ENCODE results near the gene CFAP126. TPM values are rescaled to one million over a fixed set of nuclear protein-coding genes. Genes with fewer than 3 reads are reported as not detected.
"Not testable (repeated sequence)": the region's sequence is repeated elsewhere in the genome, so short reads cannot be mapped to it uniquely, and the experiment has no call there.

Gene CFAP126
- total RNA-seq, 1 donor = not detected

DNA sequence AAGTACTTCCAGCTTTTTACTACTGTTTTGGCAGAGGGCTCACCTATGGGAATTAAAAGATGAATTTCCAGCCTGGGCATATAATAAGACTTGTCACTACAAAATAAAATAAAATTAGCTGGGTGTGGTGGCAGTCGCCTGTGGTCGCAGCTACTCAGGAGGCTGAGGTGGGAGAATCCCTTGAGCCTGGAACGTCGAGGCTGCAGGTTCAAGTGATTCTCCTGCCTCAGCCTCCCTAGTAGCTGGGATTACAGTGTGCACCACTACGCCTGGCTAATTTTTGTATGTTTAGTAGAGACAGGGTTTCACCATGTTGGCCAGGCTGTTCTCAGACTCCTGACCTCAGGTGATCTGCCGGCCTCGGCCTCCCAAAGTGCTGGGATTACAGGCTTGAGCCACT, 23.5 kb upstream of the CFAP126 start:
- not testable (repeated sequence) for H3K4me3 ChIP-seq (ENCODE audit: low read length); H3K9me3 ChIP-seq (ENCODE audit: low read depth, low read length); H3K27me3 ChIP-seq (ENCODE audit: insufficient read depth, low read length)
- peaks cover 20% of the 10 kb centered on the region for H3K4me1 ChIP-seq (ENCODE audit: insufficient read depth, low read length)

DNA sequence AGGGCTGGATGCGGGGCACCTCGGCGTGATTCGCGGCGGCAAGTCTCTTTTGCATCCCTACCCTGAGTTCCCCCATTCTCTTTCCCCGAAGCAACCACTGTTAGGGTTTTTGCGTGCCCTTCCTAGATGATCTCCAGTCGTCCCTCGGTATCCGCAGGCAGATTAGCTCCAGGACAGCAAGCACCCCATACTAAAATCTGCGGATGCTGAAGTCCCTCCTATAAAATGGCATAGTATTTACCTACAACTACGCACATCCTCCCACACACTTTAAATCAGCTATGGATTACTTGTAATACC, 22.8 kb upstream of the CFAP126 start:
- Histone ChIP-seq H3K4me1 (ENCODE audit: insufficient read depth, low read length) (peaks cover 21% of the 10 kb centered on the region), H3K27me3 (ENCODE audit: insufficient read depth, low read length) (no peaks in the 10 kb centered on the region), H3K4me3 (ENCODE audit: low read length) (peak overlapping the region; percentile 50), H3K9me3 (ENCODE audit: low read depth, low read length) (no peaks in the 10 kb centered on the region)

DNA sequence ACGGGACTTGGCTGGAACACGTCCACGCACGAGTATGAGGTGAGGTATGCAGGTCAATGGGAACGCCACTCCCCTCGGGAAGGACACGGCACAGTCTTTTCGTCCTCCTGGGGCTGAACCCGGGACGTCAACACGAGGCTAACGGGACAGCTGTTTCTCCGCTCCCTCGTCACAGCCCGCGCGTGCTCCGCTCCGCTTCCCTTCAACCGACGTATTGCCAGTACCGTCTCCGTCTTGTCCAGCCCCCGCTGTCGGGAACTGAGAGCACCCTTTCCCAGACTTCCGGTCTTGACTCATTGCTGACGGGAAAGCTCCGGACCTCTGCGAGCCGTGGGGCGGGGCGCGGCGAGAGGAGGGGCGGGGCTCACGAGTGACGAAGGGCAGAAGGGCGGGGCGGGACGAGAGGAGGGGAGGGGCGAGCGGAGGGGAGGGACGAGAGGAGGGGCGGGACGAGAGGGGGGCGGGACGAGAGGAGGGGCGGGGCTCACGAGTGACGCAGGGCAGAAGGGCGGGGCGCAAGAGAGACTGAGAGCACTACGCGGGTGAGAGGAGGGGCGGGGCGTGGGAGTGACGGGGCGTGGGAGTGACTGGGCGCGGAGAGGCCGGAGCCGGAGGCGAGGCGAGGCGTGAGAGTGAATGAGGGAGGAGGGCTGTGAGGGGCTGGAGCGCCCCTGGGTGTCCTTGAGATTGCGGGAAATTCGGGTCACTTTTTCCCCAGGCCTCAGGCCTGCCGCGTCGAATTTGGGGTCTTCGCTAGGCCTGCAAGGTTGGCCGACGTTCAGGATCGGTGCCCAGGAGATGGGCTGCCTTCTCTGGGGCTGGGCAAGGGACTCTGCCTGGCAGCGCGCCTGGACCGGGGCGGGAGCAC, 22.2 kb upstream of the CFAP126 start:
- no peaks in the 10 kb centered on the region for H3K27me3 ChIP-seq (ENCODE audit: insufficient read depth, low read length)
- H3K9me3 ChIP-seq (ENCODE audit: low read depth, low read length) = no peaks in the 10 kb centered on the region
- peak overlapping the region; percentile 50 for H3K4me3 ChIP-seq (ENCODE audit: low read length)
- peaks cover 21% of the 10 kb centered on the region for H3K4me1 ChIP-seq (ENCODE audit: insufficient read depth, low read length)

DNA sequence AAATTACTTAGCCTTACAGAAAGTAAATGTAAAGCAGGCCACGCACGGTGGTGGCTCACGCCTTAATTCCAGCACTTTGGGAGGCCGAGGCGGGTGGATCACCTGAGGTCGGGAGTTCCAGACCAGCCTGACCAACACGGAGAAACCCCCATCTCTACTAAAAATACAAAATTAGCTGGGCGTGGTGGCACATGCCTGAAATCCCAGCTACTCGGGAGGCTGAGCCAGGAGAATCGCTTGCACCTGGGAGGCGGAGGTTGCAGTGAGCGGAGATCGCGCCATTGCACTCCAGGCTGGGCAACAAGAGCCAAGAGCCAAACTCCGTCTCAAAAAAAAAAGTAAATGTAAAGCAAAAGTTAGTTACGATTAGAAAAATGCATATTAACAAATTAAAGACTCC, 21.5 kb upstream of the CFAP126 start:
- peaks cover 21% of the 10 kb centered on the region for H3K4me1 ChIP-seq (ENCODE audit: insufficient read depth, low read length)
- H3K4me3 ChIP-seq (ENCODE audit: low read length) = peak overlapping the region; percentile 50
- H3K27me3 ChIP-seq (ENCODE audit: insufficient read depth, low read length); H3K9me3 ChIP-seq (ENCODE audit: low read depth, low read length): not testable (repeated sequence)

DNA sequence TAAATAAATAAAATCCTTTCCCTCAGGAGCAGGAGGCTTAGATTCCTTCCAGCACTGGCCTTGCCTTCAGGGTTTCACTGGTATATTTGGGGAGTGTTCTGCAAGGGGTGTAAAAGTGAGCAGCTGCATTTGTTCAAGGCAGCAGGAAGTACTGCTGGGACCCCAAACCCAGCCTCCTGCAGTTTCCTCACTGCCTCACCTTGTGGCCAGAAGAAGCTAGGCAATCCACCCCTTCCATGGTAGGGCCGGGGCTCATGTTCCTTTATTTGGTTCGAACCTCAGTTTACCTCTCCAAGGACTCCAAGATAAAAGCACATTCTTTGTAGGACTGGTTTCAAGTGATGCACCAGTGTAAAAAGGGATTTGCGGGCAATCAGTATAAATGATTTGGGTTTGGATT, 21.0 kb upstream of the CFAP126 start:
- Histone ChIP-seq H3K4me3 (ENCODE audit: low read length) (no peak overlapping the region), H3K27me3 (ENCODE audit: insufficient read depth, low read length) (no peaks in the 10 kb centered on the region), H3K4me1 (ENCODE audit: insufficient read depth, low read length) (peaks cover 21% of the 10 kb centered on the region), H3K9me3 (ENCODE audit: low read depth, low read length) (no peaks in the 10 kb centered on the region)

DNA sequence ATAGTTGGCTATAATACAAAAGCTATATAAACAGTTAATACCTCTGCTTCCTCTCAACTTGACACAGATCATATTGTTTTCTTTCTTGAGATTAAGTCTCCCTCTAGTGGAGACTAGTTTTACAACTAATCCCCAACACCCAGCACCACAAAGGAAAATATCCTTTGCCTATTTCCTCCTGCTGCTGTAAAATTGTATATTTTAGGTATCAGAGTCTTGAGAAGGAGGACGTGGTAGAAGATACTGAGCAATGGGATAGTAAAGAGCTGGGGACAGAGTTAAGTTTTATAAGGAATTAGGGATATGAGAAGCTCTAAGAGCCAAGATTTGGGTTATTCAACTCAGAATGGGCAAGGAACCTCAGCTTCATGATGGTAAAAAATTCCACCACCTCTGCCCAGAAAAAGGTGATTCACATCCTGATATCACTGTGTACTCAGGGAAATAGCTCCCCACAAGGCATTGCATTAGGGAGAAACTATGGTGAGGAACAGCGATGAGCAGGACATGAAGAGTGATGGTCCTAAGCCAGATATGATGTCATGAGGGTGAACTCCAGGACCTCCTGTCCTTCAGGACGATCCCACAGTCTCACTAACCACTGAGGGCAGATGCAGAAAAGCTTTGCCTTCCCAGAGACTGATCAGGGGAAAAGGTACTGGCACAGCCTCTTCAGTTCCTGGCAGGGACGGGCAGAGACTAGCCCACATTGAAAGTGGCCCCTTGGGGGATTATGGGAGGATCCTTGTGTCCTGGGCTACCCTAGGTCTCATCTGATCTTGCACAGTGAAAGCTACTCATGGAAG, 14.7 kb upstream of the CFAP126 start:
- no peaks in the 10 kb centered on the region for H3K9me3 ChIP-seq (ENCODE audit: low read depth, low read length)
- H3K4me1 ChIP-seq (ENCODE audit: insufficient read depth, low read length) = peaks cover 8% of the 10 kb centered on the region
- H3K27me3 ChIP-seq (ENCODE audit: insufficient read depth, low read length) = no peaks in the 10 kb centered on the region
- no peak overlapping the region for H3K4me3 ChIP-seq (ENCODE audit: low read length)

DNA sequence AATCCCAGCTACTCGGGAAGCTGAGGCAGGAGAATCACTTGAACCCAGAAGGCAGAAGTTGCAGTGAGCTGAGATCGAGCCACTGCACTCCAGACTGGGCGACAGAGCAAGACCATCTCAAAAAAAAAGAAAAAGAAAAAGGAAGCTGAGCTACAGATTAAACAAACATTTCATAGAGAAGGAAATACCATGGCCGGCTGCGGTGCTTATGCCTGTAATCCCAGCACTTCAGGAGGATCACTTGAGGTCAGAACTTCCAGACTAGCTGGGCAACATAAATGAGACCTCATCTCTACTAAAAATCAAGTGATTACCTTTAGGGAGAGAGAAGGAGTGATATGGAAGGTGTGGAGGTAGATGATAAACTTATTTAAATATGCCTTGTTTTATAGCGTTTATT, 14.0 kb upstream of the CFAP126 start:
- no peaks in the 10 kb centered on the region for H3K9me3 ChIP-seq (ENCODE audit: low read depth, low read length)
- no peaks in the 10 kb centered on the region for H3K27me3 ChIP-seq (ENCODE audit: insufficient read depth, low read length)
- H3K4me1 ChIP-seq (ENCODE audit: insufficient read depth, low read length) = peaks cover 8% of the 10 kb centered on the region
- H3K4me3 ChIP-seq (ENCODE audit: low read length) = no peak overlapping the region

DNA sequence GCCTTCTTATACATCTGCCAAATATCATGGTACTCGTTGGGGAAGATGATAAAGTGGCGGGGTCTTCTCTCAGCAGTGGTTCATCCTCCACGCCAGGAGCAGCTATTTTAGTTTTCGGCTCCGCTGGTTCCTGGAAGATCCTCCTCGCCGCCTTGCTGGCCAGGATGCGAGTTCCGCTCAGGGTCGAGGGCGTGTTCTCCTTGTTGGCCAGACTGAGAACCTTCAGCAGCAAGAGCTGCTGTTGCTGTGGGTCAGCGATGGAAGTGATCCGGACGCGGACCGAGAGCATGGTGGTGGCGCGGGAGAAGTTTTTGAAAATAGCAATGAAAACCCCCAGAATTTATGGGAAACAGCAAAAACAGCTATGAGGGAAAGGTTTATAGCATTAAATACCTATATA, 11.4 kb upstream of the CFAP126 start:
- peaks cover 4% of the 10 kb centered on the region for H3K4me1 ChIP-seq (ENCODE audit: insufficient read depth, low read length)
- H3K4me3 ChIP-seq (ENCODE audit: low read length) = no peak overlapping the region
- H3K27me3 ChIP-seq (ENCODE audit: insufficient read depth, low read length) = no peaks in the 10 kb centered on the region
- H3K9me3 ChIP-seq (ENCODE audit: low read depth, low read length) = no peaks in the 10 kb centered on the region

DNA sequence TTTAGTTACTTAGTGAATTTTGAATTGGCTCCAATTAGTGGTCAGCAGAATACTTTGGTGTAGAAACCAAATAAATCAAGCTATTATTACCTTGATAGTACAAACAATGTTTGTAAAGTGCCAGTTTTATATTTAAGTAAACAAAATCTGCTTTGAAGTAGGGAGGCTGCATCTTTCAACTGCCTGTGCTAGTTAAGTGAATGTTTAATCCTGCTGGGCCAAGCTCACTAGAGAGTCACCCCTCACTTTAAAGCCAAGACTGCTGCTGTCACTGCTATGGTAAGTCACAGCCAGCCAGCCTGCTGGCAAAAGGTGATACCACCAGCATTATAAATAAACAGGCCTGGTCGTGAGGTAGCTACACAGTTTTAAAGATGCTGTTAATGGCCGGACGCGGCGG, 10.3 kb upstream of the CFAP126 start:
- H3K27me3 ChIP-seq (ENCODE audit: insufficient read depth, low read length) = no peaks in the 10 kb centered on the region
- no peaks in the 10 kb centered on the region for H3K9me3 ChIP-seq (ENCODE audit: low read depth, low read length)
- H3K4me3 ChIP-seq (ENCODE audit: low read length) = no peak overlapping the region
- H3K4me1 ChIP-seq (ENCODE audit: insufficient read depth, low read length) = peaks cover 4% of the 10 kb centered on the region

DNA sequence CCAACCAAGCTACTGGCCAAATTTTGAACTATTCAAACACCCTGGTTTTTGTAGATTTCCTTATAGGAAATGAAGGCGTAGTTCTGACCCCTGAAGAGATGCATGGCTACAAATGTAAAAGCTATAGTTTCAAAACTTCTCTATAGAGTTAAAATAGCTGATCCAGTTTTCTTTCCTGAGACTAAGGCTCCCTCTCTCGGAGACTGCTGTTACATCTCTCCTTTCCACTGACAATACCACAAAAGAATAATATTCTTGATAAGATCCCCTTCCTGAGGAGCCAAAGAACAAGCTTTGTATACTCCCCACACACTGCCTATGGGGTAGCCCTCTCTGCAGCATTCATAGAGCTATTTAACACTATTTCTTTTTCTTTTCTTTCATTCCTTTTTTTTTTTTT, 6.7 kb upstream of the CFAP126 start:
- no peaks in the 10 kb centered on the region for H3K27me3 ChIP-seq (ENCODE audit: insufficient read depth, low read length)
- no peaks in the 10 kb centered on the region for H3K4me1 ChIP-seq (ENCODE audit: insufficient read depth, low read length)
- H3K4me3 ChIP-seq (ENCODE audit: low read length) = no peak overlapping the region
- no peaks in the 10 kb centered on the region for H3K9me3 ChIP-seq (ENCODE audit: low read depth, low read length)

DNA sequence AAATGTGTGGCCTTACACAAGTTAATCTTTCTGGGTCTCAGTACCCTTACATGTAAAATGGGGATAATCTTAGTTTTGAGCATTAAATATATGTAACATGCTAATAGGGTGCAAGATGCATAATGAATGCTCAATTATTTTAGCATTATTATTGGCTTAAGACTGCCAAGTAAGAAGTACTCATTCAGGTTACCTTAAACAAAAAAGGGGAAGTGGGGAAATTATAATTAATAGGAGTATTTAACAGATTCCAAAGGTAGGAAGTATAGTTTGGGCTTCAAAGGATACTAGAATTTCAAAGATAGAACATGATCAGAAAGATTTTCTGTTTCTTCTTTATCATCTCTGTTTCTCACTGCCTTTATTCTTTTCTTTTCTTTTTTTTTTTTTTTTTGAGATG, 5.8 kb upstream of the CFAP126 start:
- Histone ChIP-seq H3K9me3 (ENCODE audit: low read depth, low read length) (no peaks in the 10 kb centered on the region), H3K27me3 (ENCODE audit: insufficient read depth, low read length) (no peaks in the 10 kb centered on the region), H3K4me3 (ENCODE audit: low read length) (no peak overlapping the region), H3K4me1 (ENCODE audit: insufficient read depth, low read length) (no peaks in the 10 kb centered on the region)

DNA sequence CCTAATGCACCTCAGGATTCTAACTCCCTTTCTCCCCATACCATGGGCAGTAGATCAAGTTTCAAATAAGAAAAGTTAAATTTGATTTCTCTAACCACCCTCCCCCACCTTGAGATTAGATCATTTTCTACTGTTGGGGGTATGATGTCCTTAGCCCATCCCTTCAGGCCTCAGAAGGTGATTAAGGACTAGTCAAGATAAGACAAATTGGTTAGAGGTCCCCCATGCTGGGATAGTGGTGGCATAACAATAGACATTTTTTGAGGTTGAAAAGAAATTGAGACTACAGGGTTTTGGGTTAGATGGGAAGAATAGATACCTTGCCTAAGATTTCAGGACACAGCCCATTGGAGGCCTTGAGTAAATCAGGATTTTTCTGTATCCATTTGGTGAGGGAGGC, 2.5 kb downstream of the CFAP126 start:
- Histone ChIP-seq H3K4me3 (ENCODE audit: low read length) (no peak overlapping the region), H3K9me3 (ENCODE audit: low read depth, low read length) (no peaks in the 10 kb centered on the region), H3K4me1 (ENCODE audit: insufficient read depth, low read length) (peaks cover 2% of the 10 kb centered on the region), H3K27me3 (ENCODE audit: insufficient read depth, low read length) (no peaks in the 10 kb centered on the region)

DNA sequence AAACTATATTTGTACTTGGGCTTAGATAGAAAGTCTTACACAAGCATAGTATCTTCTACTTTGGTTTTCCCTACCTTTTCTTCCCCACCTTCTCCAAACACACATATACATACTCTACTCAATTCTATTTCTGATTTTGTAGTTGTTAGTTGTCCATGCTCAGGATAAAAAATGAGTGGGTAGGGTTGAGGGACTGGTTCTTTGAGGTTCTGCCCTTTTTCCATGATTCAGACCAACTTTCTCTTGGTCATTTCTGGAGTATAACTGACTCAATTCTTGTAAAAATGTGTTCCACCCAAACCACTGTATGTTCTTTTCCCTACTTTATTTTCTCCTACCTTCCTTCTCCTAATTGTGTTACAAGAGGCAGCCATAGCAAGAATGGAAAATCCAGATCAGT, 3.3 kb downstream of the CFAP126 start:
- H3K4me3 ChIP-seq (ENCODE audit: low read length) = no peak overlapping the region
- H3K4me1 ChIP-seq (ENCODE audit: insufficient read depth, low read length) = peaks cover 7% of the 10 kb centered on the region
- H3K9me3 ChIP-seq (ENCODE audit: low read depth, low read length) = no peaks in the 10 kb centered on the region
- H3K27me3 ChIP-seq (ENCODE audit: insufficient read depth, low read length) = no peaks in the 10 kb centered on the region

DNA sequence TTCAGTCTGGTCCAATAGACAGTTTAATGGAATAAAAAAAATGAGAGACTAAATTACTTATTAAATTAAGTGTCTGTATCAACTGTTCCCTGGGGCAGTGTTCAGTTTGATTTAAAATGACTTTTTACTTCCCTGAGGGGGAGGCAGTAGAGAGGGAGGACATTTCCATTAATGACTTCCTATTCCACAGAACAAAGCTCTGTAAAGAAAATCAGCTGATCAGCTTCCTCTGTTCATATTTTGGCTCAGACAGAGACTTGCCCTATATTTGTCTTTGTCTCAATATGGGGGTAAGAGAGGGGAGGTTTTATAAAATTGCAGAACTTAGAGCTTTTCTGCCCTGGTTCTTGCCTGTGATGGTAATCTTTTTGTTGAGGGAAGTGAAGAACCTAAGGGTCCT, 8.4 kb downstream of the CFAP126 start:
- peaks cover 5% of the 10 kb centered on the region for H3K4me1 ChIP-seq (ENCODE audit: insufficient read depth, low read length)
- H3K27me3 ChIP-seq (ENCODE audit: insufficient read depth, low read length) = no peaks in the 10 kb centered on the region
- H3K4me3 ChIP-seq (ENCODE audit: low read length) = no peak overlapping the region
- no peaks in the 10 kb centered on the region for H3K9me3 ChIP-seq (ENCODE audit: low read depth, low read length)

DNA sequence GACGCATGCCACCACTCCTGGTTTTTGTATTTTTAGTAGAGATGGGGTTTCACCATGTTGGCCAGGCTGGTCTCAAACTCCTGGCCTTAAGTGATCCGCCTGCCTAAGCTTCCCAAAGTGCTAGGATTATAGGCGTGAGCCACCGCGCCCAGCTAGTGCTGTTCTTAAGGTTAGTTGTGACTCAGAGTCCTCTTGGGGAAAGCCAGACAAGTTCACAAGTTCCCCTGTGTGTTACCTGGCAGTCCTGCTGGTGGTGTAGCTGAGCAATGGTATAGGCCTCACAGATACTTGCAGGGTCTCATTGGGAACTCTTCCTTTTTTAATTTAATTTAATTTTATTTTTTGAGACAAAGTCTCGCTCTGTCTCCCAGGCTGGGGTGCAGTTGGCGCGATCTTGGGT, 10.6 kb downstream of the CFAP126 start:
- Histone ChIP-seq H3K27me3 (ENCODE audit: insufficient read depth, low read length) (no peaks in the 10 kb centered on the region), H3K4me1 (ENCODE audit: insufficient read depth, low read length) (peaks cover 6% of the 10 kb centered on the region), H3K4me3 (ENCODE audit: low read length) (no peak overlapping the region), H3K9me3 (ENCODE audit: low read depth, low read length) (no peaks in the 10 kb centered on the region)

DNA sequence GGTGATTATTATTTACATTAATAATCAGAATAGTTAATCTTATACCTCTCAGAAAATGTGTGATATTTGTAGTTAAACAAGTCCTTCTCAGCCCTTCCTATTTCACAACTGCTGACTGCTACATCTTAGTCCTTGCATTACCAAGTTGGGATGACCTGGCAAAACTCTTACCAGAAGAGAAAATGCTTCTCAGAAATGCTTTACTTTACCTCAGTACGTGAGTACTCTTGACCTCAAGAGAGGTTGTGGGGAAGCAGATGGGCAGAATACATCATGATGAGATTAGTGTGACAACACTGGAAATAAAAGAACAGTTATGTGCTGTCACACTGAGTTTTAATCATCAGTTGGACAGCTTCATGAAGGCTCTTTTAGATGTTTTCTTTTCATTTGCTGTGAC, 16.2 kb downstream of the CFAP126 start:
- Histone ChIP-seq H3K4me1 (ENCODE audit: insufficient read depth, low read length) (peaks cover 13% of the 10 kb centered on the region), H3K4me3 (ENCODE audit: low read length) (no peak overlapping the region), H3K9me3 (ENCODE audit: low read depth, low read length) (no peaks in the 10 kb centered on the region), H3K27me3 (ENCODE audit: insufficient read depth, low read length) (no peaks in the 10 kb centered on the region)
